ENCODE data around the gene CSMD2.

The CSMD2 gene

GRCh38 chr1:33608825-33609400 is 556.1 kb downstream of the CSMD2 start:
- no peak for TF ChIP-seq CTCF (conservative IDR thresholded peaks at IDR 0.05; ENCODE audit: low read length)
- DNase-seq (ENCODE audit: low read depth) = no peak
- no peak overlapping the region for H3K4me3 ChIP-seq (ENCODE audit: low read length)

DNA sequence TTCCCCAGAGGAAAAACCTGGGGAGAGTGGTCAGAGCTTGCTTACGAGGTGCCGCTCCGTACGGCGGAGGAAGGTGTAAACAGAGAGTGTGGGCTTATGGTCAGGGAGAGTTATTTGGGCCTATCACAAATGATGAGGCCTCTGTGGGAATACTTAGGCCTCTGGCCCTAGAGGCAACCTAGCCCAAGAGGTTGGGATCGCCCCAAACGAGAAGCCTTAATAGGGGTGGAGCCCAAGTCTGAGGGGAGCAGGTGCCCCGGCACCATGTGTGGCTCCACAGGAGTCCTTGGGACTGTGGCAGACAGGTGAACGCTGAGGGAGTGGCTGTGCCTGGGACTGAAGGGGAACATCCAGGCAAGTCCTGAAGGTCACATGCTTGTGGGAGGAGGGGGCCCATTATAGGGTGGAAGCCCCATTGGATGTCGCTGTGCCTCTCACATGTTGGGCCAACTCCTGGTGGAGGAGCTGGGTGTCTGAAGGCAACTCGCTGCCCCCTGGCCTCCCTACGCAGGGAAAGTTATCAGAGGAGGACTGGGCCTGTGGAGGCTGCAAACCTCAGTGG is 557.5 kb downstream of the CSMD2 start:
- TF ChIP-seq CTCF (conservative IDR thresholded peaks at IDR 0.05; ENCODE audit: low read length) = no peak
- DNase-seq (ENCODE audit: low read depth) = no peak
- H3K4me3 ChIP-seq (ENCODE audit: low read length) = no peak overlapping the region

- H3K4me3 ChIP-seq (ENCODE audit: low read length) = no peak overlapping the region
- no peak for TF ChIP-seq CTCF (conservative IDR thresholded peaks at IDR 0.05; ENCODE audit: low read length)
- no peak for DNase-seq (ENCODE audit: low read depth)
These were observed 558.8 kb downstream of the CSMD2 start for GRCh38 chr1:33606272-33606671.

GRCh38 chr1:33602271-33602670 is 562.8 kb downstream of the CSMD2 start:
- DNase-seq (ENCODE audit: low read depth) = no peak
- TF ChIP-seq CTCF (conservative IDR thresholded peaks at IDR 0.05; ENCODE audit: low read length) = no peak
- H3K4me3 ChIP-seq (ENCODE audit: low read length) = no peak overlapping the region

DNA sequence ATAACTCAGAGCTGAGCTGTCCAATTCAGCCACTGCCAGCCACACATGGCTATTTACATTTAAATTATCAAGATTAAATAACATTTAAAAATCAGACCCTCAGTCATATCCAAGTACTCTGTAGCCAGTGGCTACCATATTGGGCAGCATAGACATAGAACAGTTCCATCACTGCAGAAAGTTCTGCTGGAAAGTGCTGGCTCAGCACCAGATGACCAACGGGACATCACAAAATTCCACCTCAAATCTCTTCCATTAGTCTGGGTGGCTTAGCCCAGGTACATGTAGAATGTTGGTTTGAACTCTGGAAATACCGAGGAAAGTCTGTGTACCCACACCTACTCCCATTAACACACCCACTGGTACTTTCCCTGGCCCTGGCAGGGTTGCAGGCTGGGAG is 563.3 kb downstream of the CSMD2 start:
- no peak overlapping the region for H3K4me3 ChIP-seq (ENCODE audit: low read length)
- DNase-seq (ENCODE audit: low read depth) = no peak
- TF ChIP-seq CTCF (conservative IDR thresholded peaks at IDR 0.05; ENCODE audit: low read length) = no peak

DNA sequence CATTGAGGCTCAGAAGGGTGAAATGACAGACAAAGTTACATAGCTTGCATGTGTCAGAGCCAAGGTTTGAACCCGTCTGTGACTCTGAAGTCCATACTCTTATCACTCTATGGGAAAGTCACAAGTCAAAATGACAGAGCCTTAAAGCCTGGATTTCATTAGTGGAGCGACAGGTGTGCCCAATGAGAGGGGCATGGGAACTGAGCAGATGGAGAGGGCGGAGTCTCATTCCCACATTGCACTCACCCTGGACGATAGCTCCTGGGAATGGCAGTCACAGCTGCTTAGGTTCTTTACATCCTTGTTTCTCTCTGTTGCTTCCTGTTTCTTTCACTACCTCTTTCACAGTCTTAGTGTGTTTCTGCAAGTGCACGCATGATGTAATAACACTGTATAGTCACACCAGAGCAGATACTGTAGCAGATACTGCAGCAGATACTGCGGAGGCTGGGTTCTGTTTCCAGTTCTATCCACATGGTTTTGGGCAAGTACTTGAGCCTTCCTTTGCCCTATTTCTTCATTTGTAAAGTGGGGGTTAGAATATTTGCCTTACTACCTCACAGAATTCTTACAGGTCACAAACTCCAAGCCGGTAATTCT is 565.4 kb downstream of the CSMD2 start:
- no peak for DNase-seq (ENCODE audit: low read depth)
- TF ChIP-seq CTCF (conservative IDR thresholded peaks at IDR 0.05; ENCODE audit: low read length) = no peak
- no peak overlapping the region for H3K4me3 ChIP-seq (ENCODE audit: low read length)

DNA sequence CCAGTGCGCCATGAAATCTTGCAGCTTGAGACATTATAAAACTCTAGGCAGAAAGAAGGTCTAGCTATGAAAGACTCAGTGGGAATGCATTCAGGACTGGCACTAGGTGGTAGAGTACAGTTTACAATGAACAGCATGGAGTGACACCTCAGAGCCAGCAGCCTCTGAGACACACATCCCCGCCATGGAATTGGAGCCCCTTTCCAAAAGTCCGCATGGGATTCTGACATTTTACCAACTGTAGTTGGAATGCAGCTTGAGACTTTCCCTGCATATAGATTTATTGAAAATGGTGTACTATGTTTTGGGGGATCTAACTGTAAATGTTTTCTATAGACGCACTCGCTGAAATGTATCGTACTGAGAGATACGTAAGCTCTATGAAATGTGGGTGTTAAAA is 576.3 kb downstream of the CSMD2 start:
- DNase-seq (ENCODE audit: low read depth) = no peak
- TF ChIP-seq CTCF (conservative IDR thresholded peaks at IDR 0.05; ENCODE audit: low read length) = no peak
- no peak overlapping the region for H3K4me3 ChIP-seq (ENCODE audit: low read length)

All from AG10803 (cell line).